ENCODE results near the gene NFIX.

NFIX gene

DNA sequence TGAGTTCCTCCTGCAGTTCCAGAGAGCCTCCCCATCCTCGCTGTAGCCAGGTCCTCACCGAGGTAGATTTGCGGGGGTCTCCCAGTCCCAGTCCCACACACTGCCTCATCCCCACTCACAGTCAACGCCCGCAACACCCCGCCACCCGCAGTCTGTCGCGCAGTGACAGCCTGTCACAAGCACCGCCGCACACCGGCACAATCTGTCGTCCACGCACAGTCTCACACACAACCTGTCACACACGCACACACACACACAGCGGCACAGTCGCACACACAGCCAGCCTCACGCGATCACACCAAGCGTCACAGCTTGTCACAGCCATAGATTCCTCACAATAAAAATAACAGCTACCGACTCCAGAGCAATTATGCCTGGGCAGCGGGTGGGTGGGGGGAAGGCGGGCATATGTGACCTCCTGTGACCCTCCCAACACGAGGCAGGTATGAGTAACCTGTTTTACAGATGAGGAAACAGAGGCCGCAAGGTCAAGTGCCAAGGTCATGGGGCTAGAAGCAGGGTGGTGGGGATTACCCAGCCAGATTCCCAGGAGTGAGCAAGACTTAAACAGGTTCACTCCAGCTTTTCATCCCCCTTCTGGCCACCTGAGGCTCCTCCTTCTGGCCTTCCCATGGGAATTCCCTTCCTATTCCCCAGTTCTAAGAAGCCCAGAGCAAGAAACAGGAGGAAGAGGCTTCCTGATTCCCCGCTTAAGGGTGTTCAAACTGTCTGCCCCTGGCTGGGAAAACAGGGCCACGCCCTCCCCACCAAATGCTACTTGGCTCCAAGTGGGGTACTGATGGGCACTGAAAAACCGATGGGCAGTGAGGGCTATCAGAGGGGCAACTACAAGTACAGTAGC is 13.9 kb downstream of the NFIX start:
- no peak for DNase-seq (ENCODE audit: low read depth)

DNA sequence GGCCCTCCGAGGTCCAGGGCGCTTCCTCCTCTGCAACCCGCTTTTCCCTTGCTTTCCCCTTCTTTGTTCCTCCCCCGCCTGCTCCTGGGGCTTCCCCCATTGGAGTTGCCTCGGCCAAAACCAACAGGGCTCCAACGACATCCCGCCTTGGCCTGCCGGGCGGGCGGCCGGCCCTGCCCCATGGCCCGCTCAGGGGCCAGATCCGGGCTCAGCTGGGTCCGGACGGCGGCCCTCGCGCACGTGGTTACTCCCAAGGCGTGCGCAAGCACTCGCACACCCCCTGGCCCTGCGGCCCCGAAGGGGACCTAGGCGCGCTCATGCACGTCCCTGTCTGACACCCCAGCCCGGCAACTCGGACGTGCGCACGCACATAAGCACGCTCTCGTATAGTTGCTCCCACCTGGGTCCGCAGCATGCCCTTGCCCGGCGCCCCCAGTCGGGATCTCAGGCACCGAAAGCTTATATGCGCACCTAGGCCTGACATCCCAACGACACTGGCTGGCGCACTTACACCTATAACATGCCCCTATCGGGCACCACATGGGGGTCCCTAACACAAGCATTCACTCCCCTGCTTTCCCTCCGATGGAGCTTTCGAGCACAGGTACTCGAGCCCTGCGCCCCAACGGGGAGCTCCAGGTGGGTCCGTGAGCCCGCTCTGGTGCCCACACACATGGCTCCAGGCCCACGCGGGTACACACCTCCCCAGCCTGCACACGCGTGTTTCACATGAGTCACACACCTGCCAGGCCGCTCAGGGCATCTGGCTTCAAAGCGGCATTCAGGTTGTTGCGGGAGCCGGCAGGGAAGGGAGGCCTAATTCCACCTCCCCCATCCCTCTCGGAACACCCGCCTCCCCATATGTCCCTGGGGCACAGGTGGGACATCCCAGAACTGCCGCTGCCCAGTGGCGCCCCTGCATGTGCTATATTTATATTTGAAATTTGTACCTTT is 15.0 kb downstream of the NFIX start:
- DNase-seq (ENCODE audit: low read depth) = peak; percentile 50

DNA sequence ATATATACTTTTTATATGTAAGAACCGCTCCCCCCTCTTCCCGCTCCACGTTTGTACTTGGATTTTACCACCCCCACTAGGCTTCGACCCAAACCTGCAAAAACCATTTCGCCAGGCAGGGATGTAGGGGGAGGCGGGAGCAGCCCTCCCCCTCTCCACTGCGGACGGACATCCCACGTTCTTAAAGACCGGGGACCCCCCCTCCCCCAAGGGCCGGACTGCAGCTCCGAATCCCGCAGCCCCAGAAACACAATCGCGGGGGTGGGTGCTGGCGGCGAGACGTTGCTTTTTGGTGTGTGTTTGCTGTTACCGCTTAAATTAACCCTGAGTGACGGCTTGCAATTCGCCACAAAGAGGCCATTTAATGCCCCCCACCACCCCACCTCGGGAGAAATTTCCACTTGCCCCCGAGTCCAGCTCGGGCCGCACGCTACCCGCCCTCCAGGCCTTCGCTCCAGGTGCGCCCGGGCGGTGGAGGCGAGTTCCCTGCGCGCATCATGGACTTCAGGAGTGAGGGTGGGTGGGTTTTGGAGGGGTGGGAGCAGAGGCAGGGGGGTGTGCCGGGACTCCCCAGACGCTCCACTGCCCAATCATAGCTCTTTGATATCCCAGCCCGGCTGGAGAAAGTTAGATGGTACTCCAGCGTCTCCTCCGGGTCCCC is 15.8 kb downstream of the NFIX start:
- DNase-seq (ENCODE audit: low read depth) = no peak

DNA sequence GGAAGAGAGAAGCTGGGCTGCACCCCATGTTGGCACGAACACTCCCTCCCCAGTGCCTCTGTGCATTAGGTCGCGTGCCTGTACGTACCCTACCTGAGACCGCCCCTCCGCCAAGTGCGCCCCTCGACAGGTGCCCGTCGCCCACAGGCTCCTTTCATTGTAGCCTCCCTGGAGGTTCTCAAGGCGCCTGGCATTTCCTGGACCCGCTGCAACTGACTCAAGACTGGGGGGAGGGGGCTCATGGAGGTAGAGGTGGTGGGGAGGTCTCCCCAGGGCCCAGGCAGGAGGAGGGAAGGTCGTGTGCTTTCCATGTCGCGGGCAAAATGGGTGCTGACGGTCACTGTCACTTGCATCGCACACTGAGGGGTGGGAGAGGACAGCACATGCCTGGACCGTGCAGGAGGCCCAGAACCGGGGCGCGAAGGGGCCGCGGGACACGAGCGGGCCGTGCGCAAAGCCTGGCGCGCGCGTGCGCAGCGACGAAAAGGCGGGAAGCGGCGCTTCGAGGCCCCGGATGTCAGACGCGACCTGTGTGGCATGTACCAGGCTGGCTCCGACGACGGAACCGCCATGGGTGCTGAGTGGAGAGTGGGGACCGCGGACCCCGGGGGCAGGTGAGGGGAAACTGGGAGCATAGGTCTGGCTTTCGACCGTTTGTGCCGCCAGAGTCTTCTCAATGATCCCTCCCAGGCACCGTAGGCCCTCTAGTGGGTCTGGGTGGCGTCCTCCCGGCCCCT is 16.5 kb downstream of the NFIX start:
- DNase-seq (ENCODE audit: low read depth) = no peak

DNA sequence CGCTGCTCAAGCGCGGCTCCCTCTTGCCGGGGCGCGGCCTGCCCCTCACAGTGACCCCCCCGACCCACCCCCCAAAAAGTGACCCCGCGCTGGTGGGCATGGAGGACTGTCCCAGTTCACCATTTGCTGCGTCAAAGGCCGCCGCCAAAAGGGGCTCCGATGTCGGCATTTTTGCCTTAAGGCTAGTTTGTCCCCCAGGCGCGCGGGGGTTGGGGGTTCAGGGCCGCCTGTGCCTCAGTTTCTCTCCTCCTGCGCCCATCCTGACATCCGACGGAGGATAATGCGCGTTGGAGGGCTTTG is 17.1 kb downstream of the NFIX start:
- DNase-seq (ENCODE audit: low read depth) = no peak

DNA sequence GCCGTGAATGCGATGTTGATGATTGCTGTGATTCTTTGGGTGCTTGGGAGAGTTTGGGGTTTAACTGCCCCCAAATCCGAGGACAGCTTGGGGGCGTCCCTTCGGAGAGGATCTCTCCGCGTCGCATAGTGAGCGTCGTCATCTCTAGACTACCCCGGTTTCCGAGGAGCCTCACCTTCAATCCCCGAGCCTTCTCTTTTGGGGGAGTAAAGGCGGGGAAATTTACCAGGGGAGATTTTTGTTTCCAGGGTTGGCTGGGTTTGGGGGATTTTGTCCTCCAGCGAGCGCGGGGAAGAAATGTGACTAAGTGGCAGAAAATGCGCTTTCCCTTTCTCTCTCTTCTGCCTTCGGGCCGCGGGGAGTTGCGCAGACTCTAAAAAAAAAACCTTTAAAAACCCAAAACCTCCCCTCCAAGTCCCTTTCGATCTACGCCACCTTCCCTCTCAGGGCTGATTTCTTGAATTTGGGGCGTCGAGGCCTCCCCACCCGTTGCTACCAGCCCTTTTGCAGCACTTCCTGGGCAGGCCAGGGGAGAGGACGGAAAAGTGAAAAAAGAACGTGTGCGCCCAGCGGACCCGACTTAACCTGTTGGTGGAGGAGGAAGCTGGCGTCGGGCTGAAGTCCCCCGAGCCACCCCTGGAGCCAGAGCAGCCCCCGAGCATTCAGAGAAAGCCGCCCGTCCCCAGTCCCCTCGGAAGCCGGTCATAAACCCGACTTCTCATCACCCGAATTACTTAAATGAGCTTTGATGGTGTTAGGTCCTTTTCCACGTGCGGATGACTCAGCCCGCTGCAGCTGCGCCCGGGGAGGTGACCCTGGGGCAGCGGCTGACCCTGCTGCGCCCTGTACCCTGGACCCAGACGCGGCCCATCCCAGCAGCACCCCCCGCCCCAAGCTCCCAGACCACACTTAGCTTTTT is 17.7 kb downstream of the NFIX start:
- DNase-seq (ENCODE audit: low read depth) = peak; percentile 77

DNA sequence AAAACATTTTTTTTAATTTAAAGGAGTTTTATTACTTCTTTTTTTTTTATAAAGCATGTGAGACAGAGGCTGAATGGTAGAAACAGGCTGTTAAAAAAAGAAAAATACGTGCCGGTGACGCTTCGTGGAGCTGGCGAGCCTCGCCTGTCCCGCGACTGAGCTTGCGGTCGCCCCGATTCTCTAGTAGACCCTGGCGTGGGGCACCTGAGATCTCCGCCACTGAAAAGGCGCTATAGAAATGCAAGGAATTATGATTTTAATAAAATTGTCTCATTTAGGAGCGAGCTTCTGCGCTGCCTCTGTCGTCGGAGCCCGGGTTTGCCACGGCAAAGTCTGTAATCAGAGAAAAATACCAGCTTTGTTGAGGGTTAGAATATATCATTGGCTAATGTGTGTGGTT is 18.4 kb downstream of the NFIX start:
- DNase-seq (ENCODE audit: low read depth) = no peak

DNA sequence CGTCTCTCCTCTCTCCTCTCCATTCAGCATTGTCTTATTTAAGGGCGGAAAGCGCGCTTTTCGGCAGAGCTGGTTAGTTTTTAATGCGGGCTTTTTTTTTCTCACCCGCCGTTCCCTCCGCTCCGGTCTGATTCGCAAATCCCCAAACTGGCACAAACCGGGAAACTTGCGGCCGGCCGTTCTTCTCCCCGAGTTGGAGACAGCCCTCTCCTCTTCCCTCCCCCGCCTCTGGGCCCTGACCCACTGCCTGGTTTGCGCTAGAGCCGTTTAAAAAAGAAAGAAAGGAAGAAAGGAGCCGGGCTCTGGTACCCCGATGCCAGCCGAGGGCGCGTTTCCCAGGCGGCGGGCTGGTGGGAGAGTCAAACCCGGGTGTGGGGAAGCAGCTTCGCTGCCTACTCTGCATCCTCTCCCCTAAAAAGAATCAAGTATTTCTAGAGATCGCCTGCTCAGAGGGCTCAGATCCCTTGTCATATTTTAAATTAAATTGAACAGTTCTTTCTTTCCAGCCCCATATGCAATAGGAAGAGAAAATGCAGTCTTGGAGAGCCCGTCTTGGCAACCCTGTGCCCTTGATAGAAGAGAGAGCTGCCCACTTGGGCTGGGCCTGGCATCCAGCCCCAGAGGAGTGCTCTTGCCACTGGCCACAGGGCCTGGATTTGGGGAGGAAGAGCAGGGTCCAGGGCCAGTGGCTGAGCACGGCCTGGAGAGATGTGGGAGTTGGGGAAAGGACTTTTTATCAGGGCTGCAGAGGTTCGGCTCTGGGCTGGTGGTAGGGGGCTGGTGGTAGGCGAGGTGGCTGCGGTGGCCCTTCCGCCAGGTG is 19.0 kb downstream of the NFIX start:
- no peak for DNase-seq (ENCODE audit: low read depth)

DNA sequence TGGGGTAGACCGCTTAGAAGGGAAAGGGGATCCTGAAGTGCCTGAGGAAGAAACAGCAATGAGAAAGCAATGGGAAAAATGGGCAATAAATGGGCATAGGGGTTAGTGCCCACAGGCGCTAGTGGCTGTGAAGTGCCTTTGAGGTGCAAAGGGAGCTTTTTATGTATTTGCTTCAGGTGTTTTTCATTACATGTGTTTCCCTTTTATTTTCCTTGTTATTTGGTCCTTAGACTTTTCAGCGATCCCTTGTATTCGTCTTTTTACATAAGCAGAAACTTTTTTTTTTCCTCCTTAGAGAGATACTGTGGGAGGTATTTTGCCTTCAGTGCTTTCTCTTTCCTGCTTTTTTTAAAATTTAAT is 19.6 kb downstream of the NFIX start:
- DNase-seq (ENCODE audit: low read depth) = no peak

DNA sequence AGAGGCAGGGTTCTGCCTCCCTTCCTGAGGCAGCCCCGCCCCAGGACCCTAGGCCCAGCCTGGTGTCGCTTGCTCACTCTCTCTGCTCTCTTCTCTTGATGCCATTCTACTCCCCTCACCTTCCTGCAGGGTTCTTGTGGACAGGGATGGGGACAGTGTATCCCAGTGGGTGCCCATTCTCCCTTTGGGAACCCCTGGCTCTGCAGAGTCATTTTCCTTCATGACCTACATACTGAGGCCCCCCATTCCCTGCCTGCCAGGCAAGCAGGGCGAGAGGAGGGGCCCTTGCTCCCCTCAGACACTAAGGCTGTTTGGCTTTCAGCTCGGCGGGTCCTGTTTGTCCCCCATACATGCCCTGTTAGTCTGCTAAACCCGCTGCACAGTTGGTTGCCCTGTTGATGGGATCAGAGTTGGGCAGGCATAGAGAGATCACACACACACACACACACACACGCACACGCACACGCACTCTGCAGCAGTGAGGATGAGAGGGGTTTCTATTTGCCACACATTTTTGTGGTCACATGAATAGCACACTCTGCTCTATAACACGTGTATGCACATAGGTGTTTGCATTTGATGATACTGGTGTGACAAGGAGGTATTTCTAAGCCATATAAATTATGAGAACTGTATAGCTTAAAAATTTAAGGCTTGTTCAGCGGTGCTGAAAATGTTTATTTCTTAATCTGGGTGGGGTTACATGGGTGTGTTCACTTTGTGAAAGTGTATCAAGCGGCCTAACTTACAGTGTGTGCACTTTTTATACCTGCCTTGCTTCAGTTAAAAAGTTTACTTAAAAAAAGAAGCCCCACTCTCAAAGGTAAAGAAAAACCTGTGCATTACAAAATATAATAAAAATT is 20.3 kb downstream of the NFIX start:
- peak; percentile 63 for DNase-seq (ENCODE audit: low read depth)

DNA sequence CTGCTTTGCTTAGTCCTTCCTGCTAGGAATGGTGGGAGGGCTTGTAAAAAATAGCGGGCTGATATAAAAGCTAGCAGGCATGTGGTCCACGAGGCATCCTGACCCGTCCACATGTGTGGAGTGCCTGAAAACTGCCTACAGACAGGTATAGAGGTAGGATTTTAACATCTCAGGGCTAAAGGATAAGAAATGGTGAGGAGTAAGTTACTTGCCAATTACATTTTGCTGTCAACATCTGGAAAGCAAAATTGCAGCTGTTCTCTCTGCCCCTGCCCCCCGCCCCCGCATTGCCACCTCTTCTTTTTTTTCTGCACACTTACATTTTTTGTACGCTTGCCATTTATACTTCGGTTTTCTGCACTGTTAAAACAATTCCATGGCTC is 21.0 kb downstream of the NFIX start:
- DNase-seq (ENCODE audit: low read depth) = no peak

DNA sequence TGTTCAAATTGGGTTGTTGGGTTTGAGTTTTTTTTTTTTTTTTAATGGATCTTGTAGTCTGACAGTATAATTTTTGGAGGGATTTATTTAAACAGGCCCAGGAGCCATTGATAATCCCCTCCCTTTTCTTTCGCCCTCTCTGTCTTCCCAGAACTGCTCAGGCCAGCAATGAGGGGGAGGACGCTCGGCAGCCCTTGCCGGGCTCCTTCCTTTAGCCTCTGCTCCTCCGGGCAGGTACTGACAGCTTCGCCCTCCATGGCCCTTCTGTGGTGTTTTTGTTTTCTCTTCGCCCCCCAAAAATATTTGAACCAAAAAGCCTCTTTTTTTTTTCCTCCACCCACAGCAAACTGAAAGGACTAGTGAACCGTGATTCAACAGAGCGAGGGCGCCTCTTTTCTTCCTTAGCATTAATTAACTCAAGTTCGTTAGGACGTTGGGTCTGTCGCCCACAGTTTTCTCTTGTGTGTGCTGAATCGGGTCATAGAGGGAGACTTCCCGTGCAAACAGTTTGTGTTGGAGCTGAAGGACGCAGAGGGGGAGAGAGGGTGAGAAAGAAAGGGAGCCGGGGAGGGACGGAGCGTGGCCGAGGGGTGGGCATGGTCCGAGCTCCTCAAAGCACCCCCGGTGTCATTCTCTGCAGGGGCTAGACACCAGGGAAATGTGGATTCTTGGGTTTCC is 21.5 kb downstream of the NFIX start:
- DNase-seq (ENCODE audit: low read depth) = no peak

DNA sequence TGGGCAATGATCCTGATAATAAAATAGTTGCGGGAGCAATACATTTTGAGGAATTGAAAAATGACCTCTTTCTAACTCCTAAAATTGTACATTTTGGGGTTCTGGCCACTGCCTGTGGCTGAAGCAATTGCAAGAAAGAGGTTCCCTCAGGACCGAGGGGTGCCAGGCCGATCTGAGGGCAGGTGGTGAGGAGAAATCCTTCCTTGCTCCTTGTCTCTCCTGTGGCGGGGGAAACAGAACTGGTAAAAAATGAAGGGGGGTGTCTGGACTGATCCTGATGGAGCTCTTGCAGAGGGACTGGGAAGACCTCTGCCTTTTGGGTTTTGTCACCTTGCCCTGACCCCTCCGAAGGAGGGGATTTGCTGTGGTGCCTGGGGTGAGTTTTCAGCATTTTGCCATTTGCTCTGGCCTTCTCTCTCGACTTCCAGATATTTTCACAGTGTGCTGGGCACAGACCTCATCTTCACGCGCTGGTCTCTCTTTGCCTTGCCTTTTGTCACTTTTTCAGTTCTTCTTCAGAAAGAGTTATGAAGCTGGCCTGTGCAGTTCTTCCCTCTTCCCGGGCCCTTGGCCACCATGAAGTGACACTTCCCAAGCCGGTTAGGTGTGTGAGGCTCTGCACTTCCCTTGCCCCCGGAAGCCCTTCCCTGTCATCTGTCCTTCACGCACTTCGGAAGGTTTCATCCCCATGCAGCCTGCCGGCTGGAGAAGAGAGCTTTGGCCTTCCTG is 22.2 kb downstream of the NFIX start:
- DNase-seq (ENCODE audit: low read depth) = no peak

DNA sequence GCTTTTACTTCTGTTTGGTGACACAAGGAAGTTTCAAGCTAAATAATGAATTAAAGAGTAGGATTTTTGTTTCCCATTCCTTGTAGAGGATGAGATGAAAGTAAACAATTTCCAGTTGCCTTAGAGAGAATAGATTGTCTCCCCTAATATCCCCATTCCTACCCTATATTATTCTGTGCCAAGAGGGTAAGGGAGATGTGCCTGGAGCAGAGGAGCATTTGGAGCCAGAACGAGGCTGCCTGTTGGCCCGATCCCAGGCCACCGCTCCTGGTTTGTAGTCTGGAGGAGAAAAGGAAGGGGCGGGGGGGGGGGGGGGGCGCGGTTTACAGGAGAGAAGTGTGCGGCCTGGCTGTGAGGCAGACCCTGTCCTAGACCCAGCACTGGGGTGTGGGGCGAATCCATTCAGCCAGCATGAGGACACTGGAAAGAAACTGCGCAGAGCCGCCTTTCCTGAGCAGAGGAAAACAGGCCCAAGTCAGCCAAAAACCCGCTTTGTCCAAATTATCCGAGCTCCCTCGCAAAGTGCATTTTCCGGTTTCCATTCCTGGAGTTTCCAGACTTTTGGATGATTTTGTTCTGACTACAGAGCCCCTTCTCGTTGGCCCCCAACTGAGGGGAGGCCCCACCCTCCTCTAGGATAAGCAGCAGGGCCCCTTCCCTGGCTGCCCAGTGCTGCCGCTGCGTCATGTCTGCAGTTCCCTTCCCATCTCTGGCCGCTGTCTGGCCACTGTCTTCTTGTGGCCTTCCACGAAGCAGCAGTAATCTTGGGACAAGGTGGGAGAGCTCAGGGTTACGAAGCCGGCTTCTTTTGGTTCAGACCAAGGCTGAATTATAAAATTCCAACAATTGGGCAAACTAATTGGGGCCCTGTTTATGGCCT is 23.0 kb downstream of the NFIX start:
- no peak for DNase-seq (ENCODE audit: low read depth)

DNA sequence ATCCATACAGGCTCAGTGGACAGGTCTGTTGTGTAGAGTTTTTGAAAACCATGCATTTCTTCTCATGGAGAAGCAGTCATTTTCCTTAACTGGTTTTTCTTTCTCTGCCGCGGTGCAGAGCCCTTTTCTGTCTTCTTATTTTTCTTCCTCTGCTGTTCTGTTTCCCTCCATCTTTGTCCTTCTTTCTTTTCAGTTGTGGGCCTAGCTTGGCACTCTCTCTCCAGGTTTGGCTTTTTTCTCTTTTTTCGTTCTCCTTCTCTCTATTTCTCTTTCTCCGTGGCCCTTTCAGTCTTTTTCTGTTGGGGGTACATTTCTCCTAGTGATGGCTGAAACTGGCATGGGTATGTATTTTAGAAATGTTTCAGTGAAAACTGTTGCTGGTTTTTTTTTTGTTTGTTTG is 24.1 kb downstream of the NFIX start:
- no peak for DNase-seq (ENCODE audit: low read depth)

DNA sequence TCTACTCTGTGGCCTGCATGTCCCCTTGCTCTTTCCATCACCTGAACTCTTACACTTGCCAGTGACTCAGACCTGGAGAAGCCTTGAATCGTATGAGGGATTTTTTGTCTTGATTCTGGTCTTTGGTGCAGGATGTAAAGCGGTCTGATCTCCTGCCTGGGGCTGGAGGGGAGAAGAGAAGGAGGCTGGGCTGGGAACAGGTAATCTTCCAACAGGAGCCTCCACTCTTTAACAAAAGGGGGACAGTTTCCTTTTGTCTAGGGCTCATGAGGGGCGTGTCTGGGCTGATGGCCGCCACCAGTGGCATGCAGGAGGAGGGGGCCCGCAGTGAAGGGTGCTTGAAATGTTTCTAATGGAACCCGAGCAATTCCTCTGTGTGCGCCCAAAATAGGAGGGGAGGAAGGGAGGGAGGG is 24.7 kb downstream of the NFIX start:
- DNase-seq (ENCODE audit: low read depth) = no peak

Measured in fibroblast of gingiva (primary cell).